ENCODE data around the gene JUN. TPM values are rescaled to one million over a fixed set of nuclear protein-coding genes. Genes with fewer than 3 reads are reported as not detected.
A peak's percentile ranks its signal among the peaks of the same experiment; 100 is the strongest.

JUN gene
- total and polyA plus RNA-seq, 2 experiments from 2014 or later: 23.3 to 28.5 TPM

GRCh38 chr1:58754683-58755467 lies 29.0 kb downstream of the JUN start:
- H3K27me3 ChIP-seq (ENCODE audit: insufficient read depth): no peaks in the 10 kb centered on the region
- H3K27ac Mint-ChIP-seq: no peak overlapping the region
- no peak overlapping the region for H3K27ac ChIP-seq (ENCODE audit: low read depth)

More at GRCh38 chr1:58754683-58755467, 29.0 kb downstream of the JUN start:
- ATAC-seq (no peak), DNase-seq (ENCODE audit: low spot score) (no peak)
- Histone ChIP-seq H3F3A (replicated peaks; ENCODE audit: low read depth) (no peaks in the 10 kb centered on the region), H3K79me2 (replicated peaks; ENCODE audit: insufficient read depth) (no peaks in the 10 kb centered on the region), H3K36me3 (ENCODE audit: insufficient read depth) (no peaks in the 10 kb centered on the region), H4K20me1 (replicated peaks; ENCODE audit: insufficient read depth) (no peaks in the 10 kb centered on the region), H3K4me2 (no peak overlapping the region), H3K4me3 (no peak overlapping the region), H2AFZ (peak overlapping the region; percentile 82), H3K4me1 (ENCODE audit: insufficient read depth) (no peaks in the 10 kb centered on the region), H3K9me2 (ENCODE audit: insufficient read depth) (peaks cover 13% of the 10 kb centered on the region; the same call in 1 of the 2 replicates)
- no peak for TF ChIP-seq ZNF462 (CRISPR knock-in tag; IDR thresholded peaks at IDR 0.05)
- Mint-ChIP-seq H3K36me3 (ENCODE audit: low read depth) (no peaks in the 10 kb centered on the region), H3K27me3 (ENCODE audit: insufficient read depth, low read depth, poor library complexity) (no peaks in the 10 kb centered on the region), H3K9me3 (no peaks in the 10 kb centered on the region), H3K4me1 (no peaks in the 10 kb centered on the region), H3K4me3 (no peak overlapping the region)

All from GM23338 (cell line).